GM12891 (cell line): ENCODE data around the gene PSMD14.

ENCODE experiments used
- POLR2AphosphoS5 ChIP-seq: IDR thresholded peaks from 2 replicates; pipeline ENCODE4 v1.6.1; 2011; ENCODE audit warnings: low read depth, low read length, control low read depth
- POU2F2 ChIP-seq: IDR thresholded peaks from 2 replicates; pipeline ENCODE4 v1.6.1; 2011; ENCODE audit warnings: low read depth, mild to moderate bottlenecking, control low read depth, low read length, moderate library complexity
- TAF1 ChIP-seq: IDR thresholded peaks from 2 replicates; pipeline ENCODE4 v1.6.1; 2011; ENCODE audit warnings: low read depth, low read length, control low read depth

- TF ChIP-seq POU2F2 (no peak), POLR2AphosphoS5 (no peak), TAF1 (no peak)
Measured at GRCh38 chr2:161388146-161388779, 80.0 kb downstream of the PSMD14 start.
